SU-DHL-6 (cell line): ENCODE results near the gene FBXL15.

Source experiments
- H2AFZ ChIP-seq: fragments of 200-600 bp; sonication (generic); 2 replicates; pipeline ENCODE4 v1.6.1; 2014; ENCODE audit warnings: low read depth, mild to moderate bottlenecking, moderate library complexity, mixed read lengths, antibody characterized with exemption, low read length; ENCODE audit not compliant: severe bottlenecking
- H3F3A ChIP-seq: fragments of 200-600 bp; shearing (Covaris generic); 2 replicates; pipeline ENCODE4 v1.6.0; 2016; ENCODE audit warnings: antibody characterized with exemption, mild to moderate bottlenecking; ENCODE audit not compliant: insufficient read depth
- H3K27ac ChIP-seq: fragments of 200-600 bp; sonication (generic); 2 replicates; pipeline ENCODE4 v1.5.1; 2016; ENCODE audit warnings: low read depth, mild to moderate bottlenecking, low read length, moderate library complexity, mixed read lengths
- H3K27me3 ChIP-seq: fragments of 200-600 bp; sonication (generic), shearing (Covaris generic); 2 replicates; pipeline ENCODE4 v1.6.0; 2014; ENCODE audit warnings: mild to moderate bottlenecking, low read length
- H3K36me3 ChIP-seq: fragments of 200-600 bp; sonication (generic); 2 replicates; pipeline ENCODE4 v1.6.1; 2014; ENCODE audit warnings: mild to moderate bottlenecking, low read length, mixed read lengths
- H3K4me2 ChIP-seq: fragments of 300-600, 200-600 bp; shearing (Covaris generic), sonication (generic); 2 replicates; pipeline ENCODE4 v1.6.0; 2014; ENCODE audit warnings: low read length, low read depth, mild to moderate bottlenecking; ENCODE audit not compliant: poor library complexity, severe bottlenecking
- H3K4me3 ChIP-seq: fragments of 200-600 bp; sonication (generic); 2 replicates; pipeline ENCODE4 v1.5.1; 2014; ENCODE audit warnings: antibody characterized with exemption, low read length, mild to moderate bottlenecking, mixed read lengths; ENCODE audit not compliant: insufficient read depth, poor library complexity, severe bottlenecking
- H3K79me2 ChIP-seq: fragments of 200-600 bp; sonication (generic); 2 replicates; pipeline ENCODE4 v1.6.1; 2014; ENCODE audit warnings: mild to moderate bottlenecking, low read length, moderate library complexity; ENCODE audit not compliant: insufficient read depth
- H3K9ac ChIP-seq: fragments of 200-600 bp; sonication (generic); 2 replicates; pipeline ENCODE4 v1.7.0; 2014; ENCODE audit warnings: mild to moderate bottlenecking, low read length
- H3K9me2 ChIP-seq: fragments of 200-600 bp; sonication (generic); replicated peaks from 2 replicates; pipeline ENCODE4 v1.6.1; 2014; ENCODE audit warnings: low read length; ENCODE audit not compliant: insufficient read depth
- H3K9me3 ChIP-seq: fragments of 200-600 bp; sonication (generic); 2 replicates; pipeline ENCODE4 v1.6.1; 2014; ENCODE audit warnings: low read length, mixed read lengths; ENCODE audit not compliant: insufficient read depth
- H4K20me1 ChIP-seq: fragments of 200-600 bp; sonication (generic); 2 replicates; pipeline ENCODE4 v1.6.1; 2014; ENCODE audit warnings: low read depth, mild to moderate bottlenecking, antibody characterized with exemption, low read length, moderate library complexity, mixed read lengths
- CTCF ChIP-seq: fragments of 200-600 bp; sonication (generic); IDR thresholded peaks from one replicate; pipeline ENCODE4 v1.5.1; 2017; ENCODE audit warnings: antibody characterized with exemption, mild to moderate bottlenecking, low read length, moderate library complexity; ENCODE audit not compliant: insufficient read depth, poor library complexity, severe bottlenecking
- EZH2phosphoT487 ChIP-seq: fragments of 200-600 bp; sonication (generic), shearing (Covaris generic); conservative IDR thresholded peaks from 2 replicates; pipeline ENCODE4 v1.6.1; 2018; ENCODE audit warnings: mild to moderate bottlenecking, antibody characterized with exemption, low read length, moderate library complexity, mixed read lengths

The FBXL15 gene

GRCh38 chr10:102375867-102376266, 44.8 kb upstream of the FBXL15 start:
- H3K9me2 ChIP-seq: no peaks in the 10 kb centered on the region
- H3K27me3 ChIP-seq: no peaks in the 10 kb centered on the region
- no peaks in the 10 kb centered on the region for H4K20me1 ChIP-seq
- no peak overlapping the region for H3K4me2 ChIP-seq
- no peaks in the 10 kb centered on the region for H3F3A ChIP-seq
- TF ChIP-seq EZH2phosphoT487 (no peak), CTCF (no peak)
- no peak overlapping the region for H3K27ac ChIP-seq
- no peak overlapping the region for H2AFZ ChIP-seq
- H3K4me3 ChIP-seq: no peak overlapping the region
- H3K79me2 ChIP-seq: no peaks in the 10 kb centered on the region
- H3K9ac ChIP-seq: no peak overlapping the region
- H3K36me3 ChIP-seq: peaks cover 6% of the 10 kb centered on the region; the same call in 1 of the 2 replicates
- no peaks in the 10 kb centered on the region for H3K9me3 ChIP-seq

GRCh38 chr10:102376901-102377300, 43.7 kb upstream of the FBXL15 start:
- Histone ChIP-seq H3K9me3 (no peaks in the 10 kb centered on the region), H3K79me2 (no peaks in the 10 kb centered on the region), H3F3A (no peaks in the 10 kb centered on the region), H3K9ac (no peak overlapping the region), H3K4me2 (no peak overlapping the region), H3K27ac (no peak overlapping the region), H4K20me1 (no peaks in the 10 kb centered on the region), H2AFZ (no peak overlapping the region), H3K27me3 (no peaks in the 10 kb centered on the region), H3K4me3 (no peak overlapping the region), H3K36me3 (no peaks in the 10 kb centered on the region; the same call in 1 of the 2 replicates), H3K9me2 (no peaks in the 10 kb centered on the region)
- TF ChIP-seq CTCF (no peak), EZH2phosphoT487 (no peak)

GRCh38 chr10:102379383-102379782, 41.3 kb upstream of the FBXL15 start:
- Histone ChIP-seq H3K9ac (no peak overlapping the region), H2AFZ (no peak overlapping the region), H3K27ac (no peak overlapping the region), H3K79me2 (no peaks in the 10 kb centered on the region), H4K20me1 (no peaks in the 10 kb centered on the region), H3K9me2 (no peaks in the 10 kb centered on the region), H3K4me3 (no peak overlapping the region), H3F3A (no peaks in the 10 kb centered on the region), H3K36me3 (no peaks in the 10 kb centered on the region; the same call in 1 of the 2 replicates), H3K27me3 (no peaks in the 10 kb centered on the region), H3K9me3 (no peaks in the 10 kb centered on the region), H3K4me2 (no peak overlapping the region)
- no peak for TF ChIP-seq CTCF
- no peak for TF ChIP-seq EZH2phosphoT487
